ENCODE measurements around the gene EPHA3.

The EPHA3 gene

DNA sequence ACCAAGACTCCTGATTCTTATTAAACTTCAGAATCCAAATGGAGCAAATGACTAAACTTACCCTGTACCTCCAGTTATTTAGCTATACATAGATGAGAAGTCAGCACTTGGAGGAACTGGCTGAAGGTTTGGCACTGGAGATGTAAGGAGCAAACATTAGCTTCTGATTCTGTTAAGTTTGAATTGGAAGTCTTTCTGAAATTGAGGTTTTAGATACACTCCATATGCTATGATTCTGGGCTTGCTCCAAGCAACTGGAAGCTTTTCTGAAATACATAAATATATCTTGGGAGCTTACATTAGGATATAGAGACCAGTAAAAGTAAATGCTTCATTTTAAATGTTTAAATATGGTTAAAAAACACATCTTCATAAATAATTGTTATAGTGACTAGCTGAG, 333.7 kb downstream of the EPHA3 start:
- no peak for DNase-seq (ENCODE audit: low read depth in 1 of 2, low spot score in 1 of 2)

DNA sequence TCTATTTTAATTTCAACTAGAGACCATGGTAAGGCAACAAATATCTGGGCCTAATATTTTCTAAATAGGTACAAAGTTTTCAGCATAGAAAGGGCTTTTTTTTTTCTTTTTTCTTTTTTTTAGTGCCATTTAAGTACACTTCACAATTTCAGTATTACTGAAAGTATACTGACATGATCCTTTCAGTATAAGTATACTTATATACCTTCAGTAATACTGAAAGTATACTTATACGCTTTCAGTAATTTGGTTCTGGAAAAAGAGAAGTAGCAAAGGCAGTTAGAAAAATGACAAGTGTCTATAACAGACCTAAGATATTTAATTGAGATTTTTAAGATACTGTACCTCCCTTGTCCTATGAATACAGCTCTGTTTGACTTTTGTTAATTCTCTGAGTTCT, 339.2 kb downstream of the EPHA3 start:
- no peak for DNase-seq (ENCODE audit: low read depth in 1 of 2, low spot score in 1 of 2)

DNA sequence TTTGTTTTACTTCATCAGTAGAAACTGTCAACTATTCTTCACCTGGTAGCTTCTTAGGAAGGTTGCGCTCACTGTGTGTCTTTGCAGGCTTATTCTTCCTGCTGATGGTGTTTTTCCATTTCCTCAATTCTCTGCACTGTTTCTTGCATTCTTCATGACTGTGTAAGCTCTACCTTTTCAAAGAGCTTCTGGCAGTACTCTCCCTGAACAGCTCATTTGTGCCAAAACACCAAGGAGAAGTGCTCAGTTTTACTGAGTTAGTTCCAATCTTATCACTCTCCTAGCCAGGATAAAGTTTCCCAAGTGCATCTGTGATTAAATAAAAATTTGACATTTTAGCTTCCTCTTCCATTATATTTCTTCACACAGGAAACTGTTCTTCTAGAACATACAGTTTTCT, 339.8 kb downstream of the EPHA3 start:
- DNase-seq (ENCODE audit: low read depth in 1 of 2, low spot score in 1 of 2) = no peak

DNA sequence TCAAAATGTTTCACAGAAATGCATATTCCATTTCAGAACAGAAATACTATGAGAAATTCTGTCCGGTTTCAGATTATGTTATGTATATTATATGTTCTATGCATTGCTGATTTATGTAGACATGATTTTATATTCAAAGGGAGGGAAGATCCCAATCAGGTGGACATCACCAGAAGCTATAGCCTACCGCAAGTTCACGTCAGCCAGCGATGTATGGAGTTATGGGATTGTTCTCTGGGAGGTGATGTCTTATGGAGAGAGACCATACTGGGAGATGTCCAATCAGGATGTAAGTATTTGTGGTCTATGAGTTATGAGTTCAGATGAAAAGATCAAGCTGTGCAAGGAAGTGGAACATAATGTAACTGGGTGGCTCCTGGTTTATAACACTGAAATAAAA, 341.7 kb downstream of the EPHA3 start:
- no peak for DNase-seq (ENCODE audit: low read depth in 1 of 2, low spot score in 1 of 2)

DNA sequence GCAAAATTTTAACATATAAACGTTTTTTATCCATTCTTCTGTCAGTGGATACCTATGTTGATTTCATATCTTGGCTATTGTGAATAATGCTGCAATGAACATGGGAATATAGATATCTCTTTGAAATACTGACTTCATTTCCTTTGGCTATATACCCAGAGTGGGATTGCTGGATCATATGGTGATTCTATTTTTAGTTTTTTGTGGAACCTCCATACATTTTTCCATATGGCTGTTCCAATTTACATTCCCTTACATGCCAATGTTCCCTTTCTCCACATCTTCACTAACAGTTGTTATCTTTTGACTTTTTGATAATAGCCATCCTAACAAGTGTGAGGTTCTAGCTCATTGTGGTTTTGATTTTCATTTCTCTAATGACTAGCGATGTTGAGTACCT, 344.6 kb downstream of the EPHA3 start:
- DNase-seq (ENCODE audit: low read depth in 1 of 2, low spot score in 1 of 2) = no peak

DNA sequence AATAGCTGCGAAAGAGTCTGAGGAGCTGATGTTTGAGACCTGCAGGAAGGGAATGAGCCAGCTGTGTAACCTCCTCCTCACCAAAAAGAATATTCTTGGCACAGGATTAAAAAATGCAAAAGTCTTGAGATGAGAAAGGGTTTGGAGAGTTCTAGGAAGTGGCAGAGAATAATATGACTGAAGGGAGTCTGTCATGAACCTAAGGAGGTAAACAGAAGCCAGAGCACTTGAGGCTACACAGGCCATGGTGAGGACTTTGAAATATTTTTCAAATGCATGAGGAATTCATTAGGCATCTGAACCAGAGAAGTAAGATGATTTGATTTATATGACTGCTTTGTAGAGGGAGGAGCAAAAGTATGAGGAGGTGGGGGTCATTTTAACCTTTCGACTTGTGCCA, 347.8 kb downstream of the EPHA3 start:
- no peak for DNase-seq (ENCODE audit: low read depth in 1 of 2, low spot score in 1 of 2)

DNA sequence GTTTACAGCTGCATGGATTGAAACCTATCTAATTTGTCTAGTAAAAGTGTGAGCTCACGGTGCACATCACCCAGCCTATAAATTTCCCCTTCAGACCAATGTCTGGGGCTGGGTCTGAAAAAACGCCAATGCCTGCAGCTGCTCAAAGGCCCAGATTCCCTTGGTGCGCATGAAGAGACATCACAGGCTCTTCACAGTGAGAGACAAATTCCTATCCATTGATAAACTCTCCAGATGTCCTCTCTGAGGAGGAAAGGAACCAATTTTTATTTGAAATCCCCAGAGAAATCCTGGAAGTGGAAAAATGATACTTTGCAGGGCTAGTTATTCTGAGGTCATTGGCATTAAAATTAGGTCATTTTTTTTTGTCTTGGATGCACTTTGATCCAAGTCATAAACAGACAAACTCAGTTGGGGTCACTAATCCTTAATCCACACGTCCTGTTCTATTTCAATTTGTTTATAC, 360.5 kb downstream of the EPHA3 start:
- DNase-seq (ENCODE audit: low read depth in 1 of 2, low spot score in 1 of 2) = no peak

DNA sequence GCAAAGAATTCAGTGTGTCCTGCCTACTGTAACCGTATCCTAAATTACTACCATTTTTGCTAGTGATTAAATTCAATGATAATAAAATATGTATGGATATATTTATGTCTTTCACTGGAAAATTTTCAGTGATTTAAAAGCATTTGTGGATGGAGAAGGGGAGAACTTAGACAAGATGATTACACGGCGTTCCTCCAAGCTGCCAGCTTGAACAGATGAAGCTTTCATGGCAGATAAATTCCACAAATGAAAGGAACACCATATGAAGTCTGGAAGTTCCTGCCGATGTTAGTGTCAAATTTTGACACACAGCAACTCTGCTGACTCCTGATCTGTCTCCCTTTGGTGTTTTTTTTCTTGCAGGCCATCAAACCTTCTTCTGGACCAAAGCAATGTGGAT, 364.7 kb downstream of the EPHA3 start:
- no peak for DNase-seq (ENCODE audit: low read depth in 1 of 2, low spot score in 1 of 2)

DNA sequence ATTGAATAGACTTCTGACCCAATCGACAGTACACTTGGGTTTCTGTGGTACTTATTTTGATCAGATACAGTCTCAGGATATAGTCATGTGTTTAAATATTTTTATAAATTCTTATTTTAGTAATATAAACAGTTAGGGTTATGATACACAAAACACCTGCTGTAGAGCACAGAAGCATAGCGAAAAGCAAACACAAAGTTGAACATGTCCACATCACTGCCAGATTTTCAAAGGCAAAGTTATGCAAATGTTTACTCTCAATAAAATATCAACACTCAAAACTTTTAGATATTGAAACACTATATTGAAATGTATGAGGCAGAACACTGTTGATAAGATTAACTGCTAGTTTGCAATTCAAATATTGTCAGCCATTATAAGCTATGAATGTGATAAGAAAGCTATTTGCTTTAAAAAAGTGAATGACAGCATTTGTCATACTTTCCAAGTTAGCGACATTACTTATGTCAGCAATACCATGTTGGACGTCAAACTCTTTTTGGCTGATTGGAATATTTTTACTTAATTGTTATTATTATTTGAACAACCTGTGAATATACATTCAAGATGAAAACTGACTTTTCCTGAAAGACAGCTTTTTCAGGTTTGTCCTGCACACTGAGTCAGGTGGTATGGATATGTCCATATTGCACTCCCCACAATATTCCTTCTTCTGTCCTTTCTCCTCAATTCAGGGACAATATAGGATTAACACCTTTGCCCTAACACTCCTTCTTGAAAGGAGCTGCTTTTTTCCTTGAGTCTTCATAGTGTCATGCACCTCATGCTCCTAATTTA, 367.1 kb downstream of the EPHA3 start:
- no peak for DNase-seq (ENCODE audit: low read depth in 1 of 2, low spot score in 1 of 2)

DNA sequence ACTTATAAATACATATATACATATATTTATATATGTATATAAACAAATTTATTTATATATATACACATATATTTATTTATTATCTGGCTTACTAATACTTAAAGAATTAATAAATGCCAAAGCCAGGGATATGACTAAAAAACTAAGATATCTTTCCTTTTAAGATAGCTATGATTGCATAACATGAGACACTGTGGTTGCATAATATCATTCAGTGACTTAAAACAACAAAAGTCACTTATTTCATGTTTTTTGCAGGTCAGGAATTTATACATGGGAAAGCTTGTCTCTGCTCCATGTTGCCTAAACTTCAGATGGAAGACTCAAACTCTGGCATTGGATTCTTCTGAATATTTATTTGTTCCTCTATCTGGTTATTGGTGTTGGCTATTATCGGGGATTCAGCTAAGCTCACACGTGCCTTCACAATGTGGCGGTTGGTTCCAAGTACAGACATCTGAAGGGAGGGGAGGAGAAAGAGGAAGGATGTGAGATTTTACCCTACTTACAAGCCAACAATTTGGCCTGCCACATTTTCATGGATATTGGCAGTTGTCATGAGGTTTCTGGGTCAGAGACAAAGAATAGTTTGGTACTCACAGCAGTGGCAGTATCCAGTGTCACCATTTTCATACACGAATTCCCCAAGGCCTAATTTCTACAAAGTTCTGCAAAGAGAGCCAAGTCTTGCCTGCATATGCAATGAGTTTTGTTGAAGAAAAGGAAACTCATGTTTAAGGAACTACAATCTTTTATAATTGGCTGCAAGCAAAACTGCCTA, 381.6 kb downstream of the EPHA3 start:
- no peak for DNase-seq (ENCODE audit: low read depth in 1 of 2, low spot score in 1 of 2)

DNA sequence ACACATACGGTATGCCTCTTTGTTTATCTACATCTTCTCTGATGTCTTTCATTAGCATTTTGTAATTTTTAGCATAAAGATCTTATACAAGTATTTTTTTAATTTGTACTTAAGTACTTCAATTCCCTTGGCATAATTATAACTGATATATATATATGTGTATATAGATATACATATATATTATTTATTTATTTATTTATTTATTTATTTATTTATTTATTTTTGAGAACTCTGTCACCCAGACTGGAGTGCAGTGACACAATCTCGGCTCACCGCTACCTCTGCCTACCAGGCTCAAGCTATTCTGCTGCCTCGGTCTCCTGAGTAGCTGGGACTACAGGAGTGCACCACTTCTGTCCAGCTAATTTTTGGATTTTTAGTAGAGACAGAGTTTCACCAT, 382.7 kb downstream of the EPHA3 start:
- DNase-seq (ENCODE audit: low read depth in 1 of 2, low spot score in 1 of 2) = no peak

DNA sequence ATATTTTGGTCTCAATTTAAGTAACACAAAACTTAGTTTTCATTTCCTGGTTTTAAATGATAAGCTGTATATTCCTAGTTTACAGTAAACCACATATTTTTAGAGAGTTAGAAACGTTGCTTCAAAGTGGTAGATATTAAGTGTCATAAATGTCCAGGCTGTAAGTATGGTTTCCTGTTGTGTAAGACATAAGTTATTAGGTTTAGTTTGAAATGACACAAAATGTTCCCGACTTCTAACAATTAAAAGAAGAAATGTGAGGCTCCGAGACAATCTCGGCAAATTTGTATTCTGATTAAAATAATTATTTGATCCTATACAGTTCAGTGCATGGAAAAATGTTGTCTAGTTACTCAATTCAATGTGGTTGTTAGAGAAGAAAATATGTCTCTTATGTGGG, 387.3 kb downstream of the EPHA3 start:
- no peak for DNase-seq (ENCODE audit: low read depth in 1 of 2, low spot score in 1 of 2)

DNA sequence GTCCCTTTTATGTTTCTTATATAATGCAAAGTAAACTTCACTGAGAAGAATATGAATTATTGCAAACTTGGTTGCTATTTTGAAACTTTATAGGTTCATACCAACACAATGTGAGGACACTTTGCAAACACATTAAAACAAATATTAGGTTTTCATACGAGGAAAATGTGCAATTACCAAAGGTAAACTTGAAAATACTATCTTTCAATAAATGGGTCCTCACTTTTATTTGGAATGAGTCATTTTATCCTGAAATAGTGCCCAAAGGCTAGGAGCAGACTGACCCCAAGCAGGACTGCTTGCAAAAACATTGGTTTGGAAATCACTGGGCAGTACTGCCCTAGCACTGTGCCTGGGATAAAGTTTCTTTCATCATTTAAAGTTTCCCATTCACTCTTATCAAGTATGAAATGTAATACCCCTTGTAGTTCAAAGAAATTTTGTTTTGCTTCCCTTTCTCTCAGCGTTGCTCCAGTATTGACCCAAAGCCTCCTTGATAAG, 396.5 kb downstream of the EPHA3 start:
- DNase-seq (ENCODE audit: low read depth in 1 of 2, low spot score in 1 of 2) = no peak

DNA sequence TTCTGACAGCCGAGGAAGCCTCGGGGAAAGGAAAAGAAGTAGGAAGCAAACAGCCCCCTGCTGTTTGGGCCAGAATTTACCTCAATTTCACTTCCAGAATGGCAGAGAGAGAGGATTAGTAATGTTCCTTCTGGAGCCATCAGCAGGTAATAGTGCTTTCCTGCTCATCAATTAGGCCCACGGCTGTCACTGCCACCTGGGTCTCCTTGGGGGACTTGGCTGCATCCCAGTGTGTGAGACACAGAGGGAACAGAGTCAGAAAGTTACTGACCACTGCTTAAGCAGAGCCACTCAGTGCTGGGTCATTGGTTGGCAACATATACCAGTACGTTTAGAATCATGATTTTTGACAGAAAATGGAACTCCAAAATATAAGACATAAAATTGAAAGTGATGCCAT, 397.0 kb downstream of the EPHA3 start:
- DNase-seq (ENCODE audit: low read depth in 1 of 2, low spot score in 1 of 2) = no peak

DNA sequence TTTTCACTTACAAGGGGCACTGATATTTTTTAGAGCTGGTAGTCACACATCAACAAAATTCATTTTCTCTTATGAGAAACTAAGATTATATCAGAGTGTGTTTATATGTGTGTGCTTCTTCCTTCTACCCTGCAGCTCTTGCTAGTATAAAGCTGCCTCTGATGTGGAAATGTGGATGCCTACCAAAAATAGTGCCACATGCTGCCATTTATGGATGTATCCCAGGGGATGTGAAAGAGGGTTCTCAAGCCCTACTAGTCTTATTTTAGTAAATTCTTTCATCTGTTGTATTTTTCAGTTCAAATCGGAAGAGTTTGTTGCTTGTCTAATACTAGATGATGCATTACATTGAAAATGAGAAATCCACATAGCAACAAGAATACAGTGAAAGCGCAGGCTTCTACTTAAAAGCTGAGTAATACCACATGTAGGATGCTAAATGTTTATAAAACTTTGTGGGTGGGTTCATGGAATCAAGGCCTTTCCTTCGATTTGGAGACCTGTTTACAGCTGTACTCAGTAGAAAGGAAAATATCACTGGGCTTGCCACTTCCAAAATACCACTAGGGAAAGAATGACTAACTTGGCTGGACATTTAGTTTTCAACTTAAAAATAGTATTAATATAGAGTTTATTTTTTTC, 399.2 kb downstream of the EPHA3 start:
- DNase-seq (ENCODE audit: low read depth in 1 of 2, low spot score in 1 of 2) = no peak

DNA sequence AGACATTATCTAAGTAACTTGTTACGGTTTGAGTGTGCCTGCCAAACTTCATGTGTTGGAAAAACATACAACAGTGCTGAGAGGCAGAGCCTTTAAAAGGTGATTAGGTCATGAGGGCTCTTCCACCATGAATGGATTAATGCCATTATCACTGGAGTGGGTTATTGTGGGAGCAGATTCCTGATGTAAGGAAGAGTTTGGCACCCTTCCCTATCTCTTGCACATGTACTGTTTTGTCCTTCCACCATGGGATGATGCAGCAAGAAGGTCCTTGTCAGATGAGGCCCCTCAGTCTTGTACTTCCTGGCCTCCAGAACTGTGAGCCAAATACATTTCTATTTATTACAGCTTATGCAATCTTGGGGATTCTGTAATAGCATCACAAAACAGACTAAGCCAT, 413.9 kb downstream of the EPHA3 start:
- DNase-seq (ENCODE audit: low read depth in 1 of 2, low spot score in 1 of 2) = no peak

DNA sequence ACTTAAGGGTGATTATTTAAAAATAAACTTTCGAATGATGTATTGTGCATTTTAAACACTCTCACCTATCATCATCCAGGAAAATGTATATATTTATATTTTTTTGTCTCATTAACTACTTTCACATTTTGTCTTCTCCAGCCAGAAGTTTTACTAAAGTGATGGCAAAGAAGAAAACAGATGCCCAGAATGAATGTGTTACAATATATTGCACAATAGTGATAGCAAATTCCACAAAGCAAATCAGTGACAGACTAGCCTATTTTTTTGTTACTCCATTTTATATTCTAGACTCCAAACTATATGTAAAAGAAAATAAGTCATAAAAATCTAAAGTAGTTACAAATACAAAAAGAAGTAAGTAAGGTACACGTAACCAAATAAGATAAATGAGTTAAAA, 414.7 kb downstream of the EPHA3 start:
- no peak for DNase-seq (ENCODE audit: low read depth in 1 of 2, low spot score in 1 of 2)

DNA sequence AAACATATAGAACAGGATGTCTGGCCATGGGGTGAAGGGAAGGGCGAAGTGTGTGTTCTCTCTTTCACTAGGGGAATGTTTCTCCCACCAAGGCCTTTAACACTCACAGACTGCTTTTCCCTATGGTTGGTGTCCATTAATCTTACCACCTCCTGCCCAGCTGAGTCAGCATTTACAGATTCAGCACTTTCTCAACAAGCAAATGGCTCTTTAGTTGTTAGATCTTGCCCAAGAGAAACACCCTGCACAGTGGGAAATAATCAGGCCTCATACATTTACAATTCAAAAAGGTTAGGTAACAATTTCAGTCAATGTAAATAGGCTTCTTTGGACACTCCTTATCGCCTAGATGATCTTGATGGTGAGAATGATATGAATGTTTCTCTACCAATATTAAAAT, 418.2 kb downstream of the EPHA3 start:
- DNase-seq (ENCODE audit: low read depth in 1 of 2, low spot score in 1 of 2) = no peak

DNA sequence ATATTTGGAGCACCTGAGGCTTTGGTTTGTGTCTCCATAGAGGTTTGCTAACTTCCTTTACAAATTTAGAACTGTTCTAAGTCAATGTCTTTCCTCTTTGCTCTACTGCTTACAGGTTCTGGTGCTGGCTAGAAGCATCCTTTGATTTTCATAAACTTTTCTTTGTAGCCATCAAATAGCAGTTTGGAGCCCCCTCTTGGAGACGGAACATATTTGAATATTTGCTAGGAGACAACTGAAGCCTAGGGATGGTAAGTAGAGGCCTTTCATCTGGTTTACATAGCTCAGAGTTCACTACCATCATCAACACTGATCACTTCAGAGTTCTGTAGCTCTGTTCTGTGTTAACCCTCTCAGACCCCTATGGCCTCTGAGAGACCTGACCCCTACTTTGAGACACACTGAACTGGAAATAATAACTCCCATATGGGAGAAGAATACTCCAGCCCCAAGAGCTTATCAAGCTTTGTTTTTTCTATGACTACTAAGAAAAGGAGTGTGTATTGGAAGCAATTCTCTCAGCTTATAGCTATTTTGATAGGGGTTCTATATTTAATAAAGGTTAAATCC, 420.4 kb downstream of the EPHA3 start:
- DNase-seq (ENCODE audit: low read depth in 1 of 2, low spot score in 1 of 2) = no peak
